DMS153 (cell line): Measurements from ENCODE around the gene TIPRL.
"Not testable (repeated sequence)": the region's sequence is repeated elsewhere in the genome, so short reads cannot be mapped to it uniquely, and the experiment has no call there.

Experiments used
- DNase-seq: peaks from one replicate; lab custom pipeline; 2025; lab: John Stamatoyannopoulos, UW

TIPRL gene

GRCh38 chr1:168178638-168179437 is at the start of gene TIPRL:
Gene TIPRL, plus strand, starts transcription at chr1:168178962. Its CDS starts 116 bp downstream, at chr1:168179078.
- DNase-seq, result peak; percentile 99

- no peak for DNase-seq
Observed at GRCh38 chr1:168129933-168130332, 48.8 kb upstream of the TIPRL start.

- no peak for DNase-seq
Observed at GRCh38 chr1:168134132-168134531, 44.6 kb upstream of the TIPRL start.

- DNase-seq, result no peak
Observed at GRCh38 chr1:168134642-168135041, 44.1 kb upstream of the TIPRL start.

GRCh38 chr1:168135116-168135920 is 43.4 kb upstream of the TIPRL start:
- DNase-seq, result no peak

GRCh38 chr1:168135921-168136708 is 42.6 kb upstream of the TIPRL start:
- no peak for DNase-seq

- no peak for DNase-seq
Observed at GRCh38 chr1:168136709-168137514, 41.9 kb upstream of the TIPRL start, which contains the start of gene GPR161. Gene GPR161, minus strand, starts transcription at chr1:168136930. Its CDS starts 32,080 bp downstream, at chr1:168104850.

- DNase-seq, result no peak
Observed at GRCh38 chr1:168137515-168137821, 41.3 kb upstream of the TIPRL start.

- DNase-seq, result no peak
Observed at GRCh38 chr1:168138134-168138533, 40.6 kb upstream of the TIPRL start.

GRCh38 chr1:168139070-168139469 is 39.7 kb upstream of the TIPRL start:
- DNase-seq, result no peak

GRCh38 chr1:168141871-168142385 is 36.8 kb upstream of the TIPRL start:
- DNase-seq, result no peak

- DNase-seq, result peak; percentile 81
Observed at GRCh38 chr1:168145184-168146159, 33.3 kb upstream of the TIPRL start.

GRCh38 chr1:168146160-168146539 is 32.6 kb upstream of the TIPRL start:
- no peak for DNase-seq

- DNase-seq, result no peak
Observed at GRCh38 chr1:168146626-168147025, 32.1 kb upstream of the TIPRL start.

GRCh38 chr1:168148916-168149315 is 29.8 kb upstream of the TIPRL start:
- no peak for DNase-seq

- DNase-seq, result no peak
Observed at GRCh38 chr1:168150283-168150682, 28.5 kb upstream of the TIPRL start.

GRCh38 chr1:168151935-168152334 is 26.8 kb upstream of the TIPRL start:
- DNase-seq, result no peak

GRCh38 chr1:168154707-168155106 is 24.1 kb upstream of the TIPRL start:
- not testable (repeated sequence) for DNase-seq

GRCh38 chr1:168155910-168156309 is 22.9 kb upstream of the TIPRL start:
- no peak for DNase-seq

GRCh38 chr1:168157638-168158037 is 21.1 kb upstream of the TIPRL start:
- no peak for DNase-seq
